Middle frontal gyrus (tissue), 1 donor: Measurements from ENCODE around the gene HECTD1.
"Not testable (repeated sequence)": the region's sequence is repeated elsewhere in the genome, so short reads cannot be mapped to it uniquely, and the experiment has no call there.

Experiments
- DNase-seq: peaks from one replicate; pipeline ENCODE4 v3.0.0-alpha.2; 2015; ENCODE audit warnings: low spot score; ENCODE audit errors: extremely low spot score

HECTD1 gene

GRCh38 chr14:31052905-31053586 lies 154.5 kb downstream of the HECTD1 start:
- DNase-seq = not testable (repeated sequence)

DNA sequence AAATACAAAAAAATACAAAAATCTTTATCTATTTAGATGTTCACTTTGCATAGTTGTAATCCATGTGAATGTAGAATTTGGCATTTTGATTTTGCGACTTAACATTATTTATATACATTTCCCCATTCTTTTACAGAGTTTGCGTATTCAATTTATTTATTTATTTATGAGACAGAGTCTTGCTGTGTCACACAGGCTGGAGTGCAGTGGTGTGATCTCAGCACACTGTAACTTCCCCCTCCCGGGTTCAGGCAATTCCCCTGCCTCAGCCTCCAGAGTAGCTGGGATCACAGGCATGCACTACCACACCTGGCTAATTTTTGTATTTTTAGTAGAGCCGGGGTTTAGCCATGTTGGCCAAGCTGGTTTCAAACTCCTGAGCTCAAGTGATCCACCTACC lies 156.1 kb downstream of the HECTD1 start:
- no peak for DNase-seq

DNA sequence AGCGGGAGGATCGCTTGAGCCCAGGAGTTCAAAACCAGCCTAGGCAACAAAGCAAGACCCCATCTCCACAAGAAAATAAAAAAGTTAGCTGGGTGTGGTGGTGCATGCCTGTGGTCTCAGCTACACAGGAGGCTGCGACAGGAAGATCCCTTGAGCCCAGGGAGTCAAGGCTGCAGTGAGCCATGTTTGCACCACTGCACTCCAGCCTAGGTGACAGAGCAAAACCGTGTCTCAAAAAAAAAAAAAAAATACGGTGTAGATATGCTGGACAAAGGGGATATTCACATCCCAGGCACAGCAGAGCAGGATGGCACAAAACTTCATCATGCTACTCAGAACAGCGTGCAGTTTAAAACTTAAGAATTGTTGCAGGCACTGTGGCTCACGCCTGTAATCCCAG lies 156.6 kb downstream of the HECTD1 start:
- DNase-seq = no peak
